ENCODE data around the gene SLC25A12.

Gene SLC25A12

DNA sequence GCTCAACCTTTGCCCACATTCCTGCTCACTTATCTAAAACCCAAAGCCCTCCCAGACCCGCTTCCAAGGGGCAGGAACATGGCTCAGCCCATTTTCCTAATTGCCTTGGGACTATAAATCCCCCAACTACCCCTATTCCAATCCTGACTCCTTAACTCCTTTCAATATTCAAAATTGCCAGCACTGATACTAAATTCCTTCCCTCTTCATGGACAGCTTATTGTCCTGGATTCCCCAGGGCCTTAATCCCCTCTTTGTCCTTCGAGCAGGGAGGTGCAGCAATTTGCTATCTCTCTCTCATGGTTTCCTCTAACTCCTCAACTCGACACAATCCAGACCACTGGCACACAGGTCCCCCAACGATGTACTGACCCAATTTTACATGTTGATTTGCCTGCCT, 99.1 kb downstream of the SLC25A12 start:
- TF ChIP-seq GATA3 (IDR thresholded peaks at IDR 0.05; ENCODE audit: low read depth, low read length) = no peak
- TF ChIP-seq GATA2 (IDR thresholded peaks at IDR 0.05; ENCODE audit: low read depth, low read length) = no peak

GRCh38 chr2:171793691-171794678, 100.1 kb downstream of the SLC25A12 start:
- no peak for TF ChIP-seq GATA3 (IDR thresholded peaks at IDR 0.05; ENCODE audit: low read depth, low read length)
- no peak for TF ChIP-seq GATA2 (IDR thresholded peaks at IDR 0.05; ENCODE audit: low read depth, low read length)

GRCh38 chr2:171792886-171793580, 101.0 kb downstream of the SLC25A12 start:
- no peak for TF ChIP-seq GATA2 (IDR thresholded peaks at IDR 0.05; ENCODE audit: low read depth, low read length)

DNA sequence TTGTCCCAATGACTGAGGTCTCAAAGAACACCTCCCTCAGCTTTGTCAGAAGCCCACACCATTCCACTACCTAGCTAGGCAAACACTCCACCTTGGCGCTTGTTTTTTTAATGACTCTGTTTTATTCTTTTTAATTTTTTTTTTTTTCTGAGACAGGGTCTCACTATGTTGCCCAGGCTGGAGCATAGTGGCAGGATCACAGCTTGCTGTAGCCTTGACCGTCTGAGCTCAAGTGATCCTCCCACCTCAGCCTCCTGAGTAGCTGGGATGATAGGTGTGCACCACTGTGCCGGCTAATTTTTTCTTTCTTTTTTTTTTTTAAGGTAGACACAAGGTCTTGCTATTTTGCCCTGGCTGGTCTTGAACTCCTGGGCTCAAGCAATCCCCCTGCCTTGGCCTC, 101.9 kb downstream of the SLC25A12 start:
- TF ChIP-seq GATA2 (IDR thresholded peaks at IDR 0.05; ENCODE audit: low read depth, low read length) (no peak), GATA3 (IDR thresholded peaks at IDR 0.05; ENCODE audit: low read depth, low read length) (no peak)

GRCh38 chr2:171791361-171791760, 102.7 kb downstream of the SLC25A12 start:
- TF ChIP-seq GATA3 (IDR thresholded peaks at IDR 0.05; ENCODE audit: low read depth, low read length) (no peak), GATA2 (IDR thresholded peaks at IDR 0.05; ENCODE audit: low read depth, low read length) (no peak)

DNA sequence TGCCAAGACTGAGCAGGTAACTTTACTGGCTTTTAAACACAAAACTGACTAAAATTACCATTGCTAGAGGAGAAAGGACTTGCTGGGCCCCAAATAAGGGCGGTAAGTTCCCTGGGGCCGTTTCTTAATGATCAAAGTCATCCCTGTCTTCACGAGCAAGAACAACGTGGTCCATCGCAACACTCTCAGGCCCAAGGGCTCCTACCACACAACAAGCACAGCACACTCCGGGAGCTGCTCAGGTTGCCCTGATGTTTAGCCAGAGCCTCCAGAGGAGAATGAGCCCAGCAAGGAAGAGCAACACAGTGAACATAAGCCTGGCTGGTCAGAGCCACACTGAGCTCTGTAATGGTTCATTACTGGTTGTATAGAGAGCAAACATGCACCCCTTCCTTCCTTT, 104.1 kb downstream of the SLC25A12 start:
- no peak for TF ChIP-seq GATA2 (IDR thresholded peaks at IDR 0.05; ENCODE audit: low read depth, low read length)
- no peak for TF ChIP-seq GATA3 (IDR thresholded peaks at IDR 0.05; ENCODE audit: low read depth, low read length)

DNA sequence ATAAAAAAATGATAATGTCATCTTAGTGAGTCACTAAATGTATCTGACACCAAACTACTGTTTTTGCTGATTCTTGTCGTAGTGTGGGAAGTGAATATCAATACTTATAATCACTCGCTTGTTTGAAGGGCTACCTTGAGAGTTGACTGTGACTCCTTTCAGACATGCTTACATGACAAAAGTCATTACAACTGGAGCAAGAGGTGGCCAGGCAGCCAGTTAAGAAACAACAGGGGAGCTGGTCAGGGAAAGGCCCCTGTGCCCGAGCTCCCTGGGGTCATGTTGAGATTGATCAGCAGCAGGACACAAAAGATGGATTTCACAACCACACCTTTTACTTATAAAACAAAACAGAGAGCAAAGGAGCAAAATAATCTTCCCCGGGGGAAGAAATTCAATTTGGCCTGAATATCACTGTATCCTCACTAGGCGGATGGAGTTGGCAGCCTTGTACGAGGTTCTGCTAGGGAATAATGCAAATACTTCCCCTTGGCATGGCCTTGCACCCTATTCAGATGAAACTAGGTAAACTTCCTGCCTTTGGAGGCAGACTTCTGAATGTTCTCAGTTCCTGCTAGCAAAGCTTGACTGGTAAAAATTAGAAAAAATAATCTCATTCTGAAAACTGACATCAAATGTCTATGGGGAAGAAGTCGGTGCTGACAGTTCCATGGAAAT, 105.6 kb downstream of the SLC25A12 start:
- TF ChIP-seq GATA2 (IDR thresholded peaks at IDR 0.05; ENCODE audit: low read depth, low read length) (no peak), GATA3 (IDR thresholded peaks at IDR 0.05; ENCODE audit: low read depth, low read length) (no peak)

GRCh38 chr2:171787333-171788072, 106.5 kb downstream of the SLC25A12 start:
- TF ChIP-seq GATA2 (IDR thresholded peaks at IDR 0.05; ENCODE audit: low read depth, low read length) (no peak), GATA3 (IDR thresholded peaks at IDR 0.05; ENCODE audit: low read depth, low read length) (no peak)

DNA sequence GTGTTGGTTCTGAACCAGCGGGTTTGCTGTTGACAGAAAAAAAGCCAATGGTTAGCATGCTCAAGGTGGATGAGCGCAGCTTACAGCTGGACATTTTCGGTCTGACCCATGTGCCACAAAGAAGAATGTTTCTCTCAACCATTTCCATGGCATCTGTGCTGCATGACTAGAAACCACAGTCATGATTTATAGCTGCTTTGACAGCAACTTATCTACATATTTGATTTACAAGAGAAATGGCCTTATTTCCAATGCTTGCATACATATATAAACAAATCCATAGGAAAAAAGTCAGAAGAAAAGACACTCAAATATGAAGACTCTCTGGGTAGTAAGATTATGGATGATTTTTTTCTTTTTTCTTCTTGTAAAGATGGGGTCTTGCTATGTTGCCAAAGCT, 108.6 kb downstream of the SLC25A12 start:
- TF ChIP-seq GATA3 (IDR thresholded peaks at IDR 0.05; ENCODE audit: low read depth, low read length) = no peak
- TF ChIP-seq GATA2 (IDR thresholded peaks at IDR 0.05; ENCODE audit: low read depth, low read length) = no peak

DNA sequence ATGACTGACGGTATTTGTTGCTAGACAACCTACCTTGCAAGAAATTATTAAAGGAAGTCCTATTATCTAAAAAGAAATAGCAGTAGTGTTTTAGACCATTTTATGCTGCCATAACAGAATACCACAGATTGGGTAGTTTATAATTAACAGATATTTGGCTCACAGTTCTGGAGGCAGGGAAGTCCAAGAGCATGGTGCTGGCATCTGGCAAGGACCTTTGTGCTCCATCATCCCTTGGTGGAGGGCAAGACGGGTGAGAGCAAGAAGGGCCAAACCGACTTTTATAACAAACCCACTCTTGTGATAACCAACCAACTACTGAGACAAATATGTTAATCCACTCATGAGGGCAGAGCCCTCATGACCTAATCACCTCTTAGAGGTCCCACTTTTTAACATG, 115.5 kb downstream of the SLC25A12 start:
- TF ChIP-seq GATA2 (IDR thresholded peaks at IDR 0.05; ENCODE audit: low read depth, low read length) (no peak), GATA3 (IDR thresholded peaks at IDR 0.05; ENCODE audit: low read depth, low read length) (no peak)

GRCh38 chr2:171772373-171772772, 121.7 kb downstream of the SLC25A12 start:
- no peak for TF ChIP-seq GATA2 (IDR thresholded peaks at IDR 0.05; ENCODE audit: low read depth, low read length)
- no peak for TF ChIP-seq GATA3 (IDR thresholded peaks at IDR 0.05; ENCODE audit: low read depth, low read length)

GRCh38 chr2:171771463-171771862, 122.6 kb downstream of the SLC25A12 start:
- TF ChIP-seq GATA2 (IDR thresholded peaks at IDR 0.05; ENCODE audit: low read depth, low read length) = no peak
- TF ChIP-seq GATA3 (IDR thresholded peaks at IDR 0.05; ENCODE audit: low read depth, low read length) = no peak

GRCh38 chr2:171763602-171764001, 130.4 kb downstream of the SLC25A12 start:
- no peak for TF ChIP-seq GATA2 (IDR thresholded peaks at IDR 0.05; ENCODE audit: low read depth, low read length)
- no peak for TF ChIP-seq GATA3 (IDR thresholded peaks at IDR 0.05; ENCODE audit: low read depth, low read length)
